Mammary epithelial cell (primary cell): ENCODE results near the gene DNAJC28.

Source experiments
- EZH2 ChIP-seq: IDR thresholded peaks from 2 replicates; pipeline ENCODE4 v1.6.1; 2012; ENCODE audit warnings: low read length, inconsistent platforms, borderline replicate concordance
- TF ChIP-seq, protein P1 (sequence below), 2 donors: IDR thresholded peaks in 1 of 2; conservative IDR thresholded peaks in 1 of 2; 2 replicates each; pipeline ENCODE4 v1.5.1; 2011 to 2012; ENCODE audit warnings: inconsistent platforms in 2 of 2, low read length in 2 of 2, mild to moderate bottlenecking in 2 of 2, control low read depth in 1 of 2, low read depth in 1 of 2; ENCODE audit not compliant: insufficient read depth in 1 of 2; ENCODE audit errors: extremely low read depth in 1 of 2

DNA sequence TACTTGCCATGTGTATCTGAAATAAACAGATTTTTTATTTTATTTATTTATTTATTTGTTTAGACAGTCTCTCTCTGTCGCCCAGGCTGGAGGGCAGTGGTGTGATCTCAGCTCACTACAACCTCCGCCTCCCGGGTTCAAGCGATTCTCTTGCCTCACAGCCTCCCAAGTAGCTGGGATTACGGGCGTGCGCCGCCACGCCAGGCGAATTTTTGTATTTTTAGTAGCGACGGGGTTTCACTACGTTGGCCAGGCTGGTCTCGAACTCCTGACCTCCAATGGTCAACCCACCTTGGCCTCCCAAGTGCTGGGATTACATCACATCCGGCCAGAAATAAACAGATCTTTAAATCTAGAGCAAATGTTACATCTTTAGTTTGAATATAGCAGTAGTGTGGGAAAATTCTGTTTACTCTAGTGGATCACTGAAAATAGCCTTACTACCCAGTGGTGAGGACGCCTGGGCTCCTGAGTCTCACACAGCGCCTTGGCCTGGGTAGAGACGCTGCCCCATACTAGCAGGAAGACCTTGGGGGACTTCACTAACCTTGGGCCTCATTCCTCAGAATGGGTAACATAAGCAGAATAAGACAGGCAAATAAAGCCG lies 49.7 kb upstream of the DNAJC28 start:
- TF ChIP-seq, protein P1, sequence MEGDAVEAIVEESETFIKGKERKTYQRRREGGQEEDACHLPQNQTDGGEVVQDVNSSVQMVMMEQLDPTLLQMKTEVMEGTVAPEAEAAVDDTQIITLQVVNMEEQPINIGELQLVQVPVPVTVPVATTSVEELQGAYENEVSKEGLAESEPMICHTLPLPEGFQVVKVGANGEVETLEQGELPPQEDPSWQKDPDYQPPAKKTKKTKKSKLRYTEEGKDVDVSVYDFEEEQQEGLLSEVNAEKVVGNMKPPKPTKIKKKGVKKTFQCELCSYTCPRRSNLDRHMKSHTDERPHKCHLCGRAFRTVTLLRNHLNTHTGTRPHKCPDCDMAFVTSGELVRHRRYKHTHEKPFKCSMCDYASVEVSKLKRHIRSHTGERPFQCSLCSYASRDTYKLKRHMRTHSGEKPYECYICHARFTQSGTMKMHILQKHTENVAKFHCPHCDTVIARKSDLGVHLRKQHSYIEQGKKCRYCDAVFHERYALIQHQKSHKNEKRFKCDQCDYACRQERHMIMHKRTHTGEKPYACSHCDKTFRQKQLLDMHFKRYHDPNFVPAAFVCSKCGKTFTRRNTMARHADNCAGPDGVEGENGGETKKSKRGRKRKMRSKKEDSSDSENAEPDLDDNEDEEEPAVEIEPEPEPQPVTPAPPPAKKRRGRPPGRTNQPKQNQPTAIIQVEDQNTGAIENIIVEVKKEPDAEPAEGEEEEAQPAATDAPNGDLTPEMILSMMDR (conservative IDR thresholded peaks at IDR 0.05 in 1 of 2, IDR thresholded peaks at IDR 0.05 in 1 of 2; ENCODE audit: extremely low read depth in 1 of 2, insufficient read depth in 1 of 2, low read depth in 1 of 2, low read length in 2 of 2) = no peak
- no peak for TF ChIP-seq EZH2
